Loucy (cell line): ENCODE data around the gene RERE.

Experiments used
- CTCF ChIP-seq: fragments of 200-600 bp; sonication (generic); conservative IDR thresholded peaks from 2 replicates; pipeline ENCODE4 v1.5.1; 2014; ENCODE audit warnings: mild to moderate bottlenecking, antibody characterized with exemption, low read length
- EZH2phosphoT487 ChIP-seq: fragments of 200-600 bp; IDR thresholded peaks from 2 replicates; pipeline ENCODE4 v1.6.1; 2018; ENCODE audit warnings: antibody characterized with exemption, mild to moderate bottlenecking, moderate library complexity, borderline replicate concordance

GRCh38 chr1:8679395-8679800 is 138.0 kb downstream of the RERE start:
- TF ChIP-seq CTCF = no peak
- no peak for TF ChIP-seq EZH2phosphoT487
